GM18502 (cell line): ENCODE data around the gene CST9L.

Experiments
- ATAC-seq: cut with Tn5 transposase; IDR thresholded peaks from one replicate; pipeline ENCODE4 v1.9.1; 2021; ENCODE audit warnings: mild to moderate bottlenecking; ENCODE audit not compliant: unreplicated experiment, poor library complexity

CST9L gene

GRCh38 chr20:23568320-23568970 lies at the start of gene CST9L:
TSS of gene CST9L (minus strand) at chr20:23568484. CDS start at chr20:23568450, 34 bp downstream.
- no peak for ATAC-seq

- ATAC-seq, result no peak
Measured at GRCh38 chr20:23614163-23614562, 45.9 kb upstream of the CST9L start.

GRCh38 chr20:23613676-23614075 lies 45.4 kb upstream of the CST9L start:
- no peak for ATAC-seq

GRCh38 chr20:23612396-23612795 lies 44.1 kb upstream of the CST9L start:
- no peak for ATAC-seq

GRCh38 chr20:23609486-23610109 lies 41.3 kb upstream of the CST9L start:
- ATAC-seq, result no peak

- no peak for ATAC-seq
Measured at GRCh38 chr20:23608251-23608846, 40.1 kb upstream of the CST9L start.

GRCh38 chr20:23607497-23608245 lies 39.4 kb upstream of the CST9L start:
- no peak for ATAC-seq

- ATAC-seq, result peak; percentile 97
Measured at GRCh38 chr20:23606652-23607049, 38.4 kb upstream of the CST9L start.

GRCh38 chr20:23605867-23606651 lies 37.8 kb upstream of the CST9L start, which contains the start of gene CST9:
TSS of gene CST9 (minus strand) at chr20:23605917. CDS start at chr20:23605864, 53 bp downstream.
- no peak for ATAC-seq

- no peak for ATAC-seq
Measured at GRCh38 chr20:23604306-23604705, 36.0 kb upstream of the CST9L start.

GRCh38 chr20:23603321-23603720 lies 35.0 kb upstream of the CST9L start:
- ATAC-seq, result no peak

- ATAC-seq, result no peak
Measured at GRCh38 chr20:23602699-23603098, 34.4 kb upstream of the CST9L start.

GRCh38 chr20:23602241-23602640 lies 34.0 kb upstream of the CST9L start:
- no peak for ATAC-seq

- no peak for ATAC-seq
Measured at GRCh38 chr20:23601715-23602114, 33.4 kb upstream of the CST9L start.

GRCh38 chr20:23598481-23598880 lies 30.2 kb upstream of the CST9L start:
- no peak for ATAC-seq

- ATAC-seq, result no peak
Measured at GRCh38 chr20:23596579-23597250, 28.4 kb upstream of the CST9L start.

- ATAC-seq, result no peak
Measured at GRCh38 chr20:23595941-23596340, 27.7 kb upstream of the CST9L start.

- no peak for ATAC-seq
Measured at GRCh38 chr20:23588434-23589403, 20.4 kb upstream of the CST9L start.

- ATAC-seq, result no peak
Measured at GRCh38 chr20:23587631-23588030, 19.3 kb upstream of the CST9L start.
